ENCODE measurements around the gene PLEKHG5. TPM values are rescaled to one million over a fixed set of nuclear protein-coding genes. Genes with fewer than 3 reads are reported as not detected.

Gene PLEKHG5
- total RNA-seq, 2 donors from 2014 or later: 3.2 to 3.8 TPM

- no peak overlapping the region for H3K27ac Mint-ChIP-seq
- H3K4me1 Mint-ChIP-seq: no peaks in the 10 kb centered on the region
- peaks cover 5% of the 10 kb centered on the region for H3K27me3 Mint-ChIP-seq
- ATAC-seq (replicated peaks): no peak
- no peaks in the 10 kb centered on the region for H3K36me3 Mint-ChIP-seq (ENCODE audit: low read depth)
- H3K9me3 Mint-ChIP-seq: no peaks in the 10 kb centered on the region
- no peak overlapping the region for H3K4me3 Mint-ChIP-seq
Measured at GRCh38 chr1:6505367-6506209, 14.1 kb upstream of the PLEKHG5 start.

DNA sequence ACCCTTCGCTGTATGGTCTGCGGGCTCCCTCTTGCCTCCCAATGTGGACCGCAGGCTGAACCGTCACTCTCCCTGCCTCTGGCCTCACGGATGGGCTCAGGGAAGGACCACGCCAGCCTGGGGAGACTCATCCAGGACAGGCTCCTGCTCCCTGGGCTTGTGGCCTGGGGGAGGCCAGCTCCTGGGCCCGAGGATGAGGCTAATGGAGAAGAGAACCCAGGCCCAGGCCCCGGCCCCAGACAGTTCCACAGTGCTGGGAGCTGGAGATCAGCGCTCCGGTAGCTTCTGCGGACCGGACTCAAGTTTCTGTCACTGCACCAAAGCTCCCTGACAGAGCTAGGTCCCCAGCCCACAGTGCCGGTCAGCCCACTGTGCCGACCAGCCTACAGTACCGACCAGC is 13.4 kb upstream of the PLEKHG5 start:
- no peaks in the 10 kb centered on the region for H3K4me1 Mint-ChIP-seq
- no peak overlapping the region for H3K4me3 Mint-ChIP-seq
- H3K27ac Mint-ChIP-seq: no peak overlapping the region
- no peaks in the 10 kb centered on the region for H3K36me3 Mint-ChIP-seq (ENCODE audit: low read depth)
- ATAC-seq (replicated peaks): no peak
- H3K9me3 Mint-ChIP-seq: no peaks in the 10 kb centered on the region
- H3K27me3 Mint-ChIP-seq: peaks cover 5% of the 10 kb centered on the region

GRCh38 chr1:6503884-6504602 is 12.6 kb upstream of the PLEKHG5 start:
- Mint-ChIP-seq H3K4me3 (no peak overlapping the region), H3K36me3 (ENCODE audit: low read depth) (no peaks in the 10 kb centered on the region), H3K4me1 (no peaks in the 10 kb centered on the region), H3K27me3 (peaks cover 5% of the 10 kb centered on the region), H3K9me3 (no peaks in the 10 kb centered on the region), H3K27ac (no peak overlapping the region)
- ATAC-seq (replicated peaks): no peak

GRCh38 chr1:6502000-6502891 is 10.8 kb upstream of the PLEKHG5 start:
- H3K4me3 Mint-ChIP-seq: no peak overlapping the region
- ATAC-seq (replicated peaks): no peak
- H3K9me3 Mint-ChIP-seq: no peaks in the 10 kb centered on the region
- peaks cover 5% of the 10 kb centered on the region for H3K4me1 Mint-ChIP-seq
- no peak overlapping the region for H3K27ac Mint-ChIP-seq
- H3K27me3 Mint-ChIP-seq: peaks cover 5% of the 10 kb centered on the region
- no peaks in the 10 kb centered on the region for H3K36me3 Mint-ChIP-seq (ENCODE audit: low read depth)

- H3K27ac Mint-ChIP-seq: no peak overlapping the region
- no peaks in the 10 kb centered on the region for H3K27me3 Mint-ChIP-seq
- no peaks in the 10 kb centered on the region for H3K36me3 Mint-ChIP-seq (ENCODE audit: low read depth)
- H3K4me3 Mint-ChIP-seq: no peak overlapping the region
- H3K4me1 Mint-ChIP-seq: peaks cover 5% of the 10 kb centered on the region
- no peak for ATAC-seq (replicated peaks)
- H3K9me3 Mint-ChIP-seq: no peaks in the 10 kb centered on the region
Measured at GRCh38 chr1:6501279-6501813, 9.9 kb upstream of the PLEKHG5 start.

DNA sequence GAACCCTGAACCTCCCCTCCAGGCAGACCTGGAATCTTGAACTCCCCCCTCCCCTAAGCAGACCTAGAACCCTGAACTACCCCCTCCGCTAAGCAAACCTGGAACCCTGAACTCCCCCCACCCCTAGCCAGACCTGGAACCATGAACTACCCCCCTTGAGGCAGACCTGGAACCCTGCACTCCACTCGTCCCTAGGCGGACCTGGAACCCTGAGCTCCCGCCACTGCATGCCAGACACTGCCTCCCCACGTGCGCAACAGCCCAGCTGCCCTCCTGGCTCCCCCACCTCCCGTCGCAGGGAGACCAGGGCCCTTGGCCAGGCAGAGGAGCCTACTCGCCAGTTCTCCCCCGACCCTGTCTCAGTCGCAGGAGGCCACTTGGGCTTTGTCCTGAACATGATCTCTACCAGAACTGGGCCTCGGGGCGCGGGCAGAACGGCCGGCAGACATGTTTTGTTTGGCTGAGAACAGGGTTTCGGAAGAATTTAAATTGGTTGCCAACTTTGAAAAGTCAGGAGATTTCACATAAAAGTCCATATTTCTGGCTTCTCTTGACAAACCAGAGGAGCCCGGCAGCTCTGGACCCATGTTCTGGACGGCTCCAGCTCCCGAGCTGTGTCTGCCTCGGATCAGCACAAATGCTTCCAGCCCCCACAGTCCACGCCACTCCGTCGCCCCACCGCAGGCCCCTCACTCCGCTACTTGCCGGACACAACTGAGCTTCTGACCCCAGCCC is 9.2 kb upstream of the PLEKHG5 start:
- Mint-ChIP-seq H3K9me3 (no peaks in the 10 kb centered on the region), H3K27me3 (no peaks in the 10 kb centered on the region), H3K4me3 (no peak overlapping the region), H3K36me3 (ENCODE audit: low read depth) (no peaks in the 10 kb centered on the region), H3K4me1 (peaks cover 5% of the 10 kb centered on the region), H3K27ac (no peak overlapping the region)
- ATAC-seq (replicated peaks): no peak

DNA sequence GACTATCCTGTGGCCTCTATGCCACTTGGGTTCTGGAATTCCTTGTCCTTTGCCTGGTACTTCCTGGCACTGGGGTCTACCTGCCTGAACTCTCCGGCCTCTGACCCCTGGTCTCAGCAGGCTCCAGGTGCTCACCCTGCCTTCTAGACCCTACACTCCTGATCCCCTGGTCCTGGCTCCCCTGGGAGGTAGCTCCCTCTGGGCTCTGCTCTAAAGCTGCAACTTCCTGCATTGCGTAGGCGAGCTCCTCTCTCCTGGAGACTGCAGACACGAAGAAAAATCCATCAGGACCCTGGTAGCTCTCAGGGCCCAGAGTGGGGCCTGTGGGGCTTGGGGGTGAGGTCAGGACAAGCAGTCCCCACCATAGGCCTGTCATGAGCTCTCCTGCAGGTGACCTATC is 7.8 kb upstream of the PLEKHG5 start:
- no peak for ATAC-seq (replicated peaks)
- H3K36me3 Mint-ChIP-seq (ENCODE audit: low read depth): no peaks in the 10 kb centered on the region
- H3K4me3 Mint-ChIP-seq: no peak overlapping the region
- H3K27ac Mint-ChIP-seq: no peak overlapping the region
- H3K9me3 Mint-ChIP-seq: no peaks in the 10 kb centered on the region
- peaks cover 5% of the 10 kb centered on the region for H3K4me1 Mint-ChIP-seq
- H3K27me3 Mint-ChIP-seq: no peaks in the 10 kb centered on the region

GRCh38 chr1:6498576-6499111 is 7.2 kb upstream of the PLEKHG5 start:
- Mint-ChIP-seq H3K36me3 (ENCODE audit: low read depth) (no peaks in the 10 kb centered on the region), H3K4me1 (peaks cover 5% of the 10 kb centered on the region), H3K4me3 (peak overlapping the region; percentile 58), H3K27ac (no peak overlapping the region), H3K27me3 (no peaks in the 10 kb centered on the region), H3K9me3 (no peaks in the 10 kb centered on the region)
- ATAC-seq (replicated peaks): no peak

DNA sequence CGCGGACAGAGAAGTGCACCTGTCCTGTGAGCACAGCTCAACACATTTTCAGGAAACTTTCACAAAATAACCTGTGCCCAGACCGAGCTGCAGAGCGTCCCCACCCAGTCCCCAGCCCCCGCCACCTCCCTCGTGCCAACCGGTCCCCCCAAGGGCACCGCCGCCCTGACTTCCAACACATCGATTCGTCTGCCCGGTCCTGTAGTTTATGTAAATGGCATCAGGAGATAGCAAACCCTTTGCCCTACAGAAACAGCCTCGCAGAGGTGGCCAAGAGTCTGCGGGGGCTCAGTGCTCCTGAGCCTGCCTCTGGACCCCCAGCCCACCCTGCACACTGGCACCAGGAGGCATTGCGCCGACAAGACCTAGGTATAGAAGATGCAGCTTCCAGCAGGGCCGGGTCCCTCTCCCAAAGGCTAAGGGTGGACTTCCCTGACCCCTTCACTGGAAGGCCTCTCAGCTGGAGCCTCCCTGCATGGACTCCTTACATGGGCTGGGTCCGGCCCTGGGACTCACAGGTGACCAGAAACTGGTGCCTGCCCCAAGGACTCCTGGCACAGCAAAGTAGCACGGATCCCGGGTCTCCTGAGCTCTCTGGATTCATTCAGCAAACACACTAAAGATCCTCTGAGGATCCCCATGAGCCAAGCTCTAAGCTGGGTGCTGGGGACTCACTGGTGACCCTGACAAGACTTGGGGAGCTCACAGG is 6.6 kb upstream of the PLEKHG5 start:
- Mint-ChIP-seq H3K9me3 (no peaks in the 10 kb centered on the region), H3K27ac (peak overlapping the region; percentile 30), H3K4me3 (peak overlapping the region; percentile 58), H3K4me1 (peaks cover 5% of the 10 kb centered on the region), H3K27me3 (no peaks in the 10 kb centered on the region), H3K36me3 (ENCODE audit: low read depth) (no peaks in the 10 kb centered on the region)
- ATAC-seq (replicated peaks): no peak

- Mint-ChIP-seq H3K27ac (peak overlapping the region; percentile 30), H3K27me3 (no peaks in the 10 kb centered on the region), H3K4me1 (peaks cover 5% of the 10 kb centered on the region), H3K9me3 (no peaks in the 10 kb centered on the region), H3K36me3 (ENCODE audit: low read depth) (no peaks in the 10 kb centered on the region), H3K4me3 (peak overlapping the region; percentile 58)
- peak; percentile 74 for ATAC-seq (replicated peaks)
Measured at GRCh38 chr1:6497215-6497866, 5.9 kb upstream of the PLEKHG5 start.

DNA sequence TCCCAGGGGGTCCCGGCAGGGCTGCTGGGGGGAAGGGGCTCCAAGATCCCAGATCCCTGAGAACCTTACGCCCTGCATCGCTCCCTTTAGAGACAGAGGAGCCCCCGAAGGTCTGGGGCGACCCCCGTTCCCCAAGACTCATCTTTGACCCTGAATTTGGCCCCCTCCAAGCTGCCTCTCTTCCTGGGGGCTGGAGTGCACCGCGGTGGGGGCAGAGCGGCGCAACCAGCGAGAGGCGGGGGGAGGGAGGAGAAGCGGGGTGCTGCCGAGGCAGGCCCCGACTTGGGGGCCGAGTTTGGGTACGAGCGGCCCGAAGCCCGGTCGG is 5.4 kb upstream of the PLEKHG5 start:
- H3K27me3 Mint-ChIP-seq: no peaks in the 10 kb centered on the region
- no peaks in the 10 kb centered on the region for H3K9me3 Mint-ChIP-seq
- H3K4me3 Mint-ChIP-seq: peak overlapping the region; percentile 21
- no peak overlapping the region for H3K27ac Mint-ChIP-seq
- no peaks in the 10 kb centered on the region for H3K36me3 Mint-ChIP-seq (ENCODE audit: low read depth)
- ATAC-seq (replicated peaks): no peak
- H3K4me1 Mint-ChIP-seq: peaks cover 6% of the 10 kb centered on the region

DNA sequence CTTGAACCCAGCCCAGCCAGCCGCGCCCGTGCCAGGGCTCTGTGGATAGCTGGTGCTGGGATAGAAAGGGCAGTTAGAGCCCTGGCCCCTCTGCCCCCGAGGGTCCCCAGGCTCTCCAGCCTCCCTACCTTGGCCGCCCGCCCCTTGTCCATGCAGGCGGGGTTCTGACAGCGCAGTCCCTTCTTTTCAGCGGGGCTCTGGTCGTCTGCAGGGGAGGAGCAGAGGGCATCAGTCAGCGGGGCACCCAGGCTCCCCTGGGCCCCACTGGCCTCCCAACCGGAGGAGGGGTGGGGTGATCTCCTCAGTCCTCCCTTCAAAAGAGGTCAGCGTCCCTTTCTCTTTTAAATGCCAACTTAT is 4.9 kb upstream of the PLEKHG5 start:
- no peaks in the 10 kb centered on the region for H3K9me3 Mint-ChIP-seq
- H3K4me1 Mint-ChIP-seq: peaks cover 11% of the 10 kb centered on the region
- no peak for ATAC-seq (replicated peaks)
- no peaks in the 10 kb centered on the region for H3K27me3 Mint-ChIP-seq
- H3K27ac Mint-ChIP-seq: no peak overlapping the region
- H3K36me3 Mint-ChIP-seq (ENCODE audit: low read depth): no peaks in the 10 kb centered on the region
- peak overlapping the region; percentile 21 for H3K4me3 Mint-ChIP-seq

All from activated T-helper 17 cell treated with anti-CD3 and anti-CD28 coated beads, Interleukin-2, amount 50 U/mL, for 72 hours (primary cell).